ENCODE data around the gene ARFGEF2.

DNA sequence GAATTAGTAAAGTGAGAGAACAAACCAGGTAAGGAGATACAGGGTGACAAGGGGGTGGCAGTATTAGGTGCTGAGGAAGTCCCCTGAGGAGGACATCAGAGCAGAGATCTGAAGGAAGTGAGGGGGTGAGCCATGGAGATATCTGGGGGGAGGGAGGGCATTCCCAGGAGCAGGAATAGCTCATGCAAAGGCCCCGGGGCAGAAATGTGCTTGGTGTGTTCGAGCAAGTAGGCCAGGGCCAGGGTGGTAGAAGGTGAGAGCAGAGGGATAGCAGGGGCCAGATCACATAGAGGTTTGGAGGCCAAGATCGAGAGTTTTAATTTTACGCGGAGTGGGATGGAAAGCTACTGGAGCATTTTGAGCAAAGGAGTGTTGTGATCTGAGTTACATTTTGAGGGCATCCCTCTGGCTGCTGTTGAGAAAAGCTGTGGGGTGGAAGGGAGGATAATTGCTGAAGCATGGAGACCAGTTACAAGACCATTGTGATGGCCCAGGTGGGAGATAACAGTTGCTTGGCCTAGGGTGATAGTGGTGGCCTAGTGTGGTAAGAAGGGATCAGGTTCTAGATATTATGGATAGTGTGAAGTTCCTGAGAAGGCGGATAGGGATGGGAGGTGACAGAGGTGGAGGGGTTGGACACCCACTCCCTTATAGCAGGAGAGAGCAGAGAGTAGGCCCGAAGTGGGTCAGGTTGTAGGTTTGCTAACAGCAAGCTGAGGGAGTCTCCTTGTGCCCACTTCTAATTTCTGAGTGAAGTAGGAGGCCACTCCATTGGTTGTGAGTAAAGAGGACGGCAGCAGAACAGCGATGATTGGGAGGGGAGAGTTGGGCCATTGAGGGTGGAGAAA is 10.2 kb downstream of the ARFGEF2 start:
- TF ChIP-seq, protein P1, sequence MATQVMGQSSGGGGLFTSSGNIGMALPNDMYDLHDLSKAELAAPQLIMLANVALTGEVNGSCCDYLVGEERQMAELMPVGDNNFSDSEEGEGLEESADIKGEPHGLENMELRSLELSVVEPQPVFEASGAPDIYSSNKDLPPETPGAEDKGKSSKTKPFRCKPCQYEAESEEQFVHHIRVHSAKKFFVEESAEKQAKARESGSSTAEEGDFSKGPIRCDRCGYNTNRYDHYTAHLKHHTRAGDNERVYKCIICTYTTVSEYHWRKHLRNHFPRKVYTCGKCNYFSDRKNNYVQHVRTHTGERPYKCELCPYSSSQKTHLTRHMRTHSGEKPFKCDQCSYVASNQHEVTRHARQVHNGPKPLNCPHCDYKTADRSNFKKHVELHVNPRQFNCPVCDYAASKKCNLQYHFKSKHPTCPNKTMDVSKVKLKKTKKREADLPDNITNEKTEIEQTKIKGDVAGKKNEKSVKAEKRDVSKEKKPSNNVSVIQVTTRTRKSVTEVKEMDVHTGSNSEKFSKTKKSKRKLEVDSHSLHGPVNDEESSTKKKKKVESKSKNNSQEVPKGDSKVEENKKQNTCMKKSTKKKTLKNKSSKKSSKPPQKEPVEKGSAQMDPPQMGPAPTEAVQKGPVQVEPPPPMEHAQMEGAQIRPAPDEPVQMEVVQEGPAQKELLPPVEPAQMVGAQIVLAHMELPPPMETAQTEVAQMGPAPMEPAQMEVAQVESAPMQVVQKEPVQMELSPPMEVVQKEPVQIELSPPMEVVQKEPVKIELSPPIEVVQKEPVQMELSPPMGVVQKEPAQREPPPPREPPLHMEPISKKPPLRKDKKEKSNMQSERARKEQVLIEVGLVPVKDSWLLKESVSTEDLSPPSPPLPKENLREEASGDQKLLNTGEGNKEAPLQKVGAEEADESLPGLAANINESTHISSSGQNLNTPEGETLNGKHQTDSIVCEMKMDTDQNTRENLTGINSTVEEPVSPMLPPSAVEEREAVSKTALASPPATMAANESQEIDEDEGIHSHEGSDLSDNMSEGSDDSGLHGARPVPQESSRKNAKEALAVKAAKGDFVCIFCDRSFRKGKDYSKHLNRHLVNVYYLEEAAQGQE (IDR thresholded peaks at IDR 0.05; ENCODE audit: low read depth), result no peak
- TF ChIP-seq EGR1 (IDR thresholded peaks at IDR 0.05), result no peak
- TF ChIP-seq YY1 (IDR thresholded peaks at IDR 0.05; ENCODE audit: low read depth), result no peak
